Astrocyte (in vitro differentiated cells and primary cell): Measurements from ENCODE around the gene GLT8D2. TPM values are rescaled to one million over a fixed set of nuclear protein-coding genes. Genes with fewer than 3 reads are reported as not detected.

Experiments used
- DNase-seq: peaks from one replicate; pipeline ENCODE4 v3.0.0-alpha.2; 2010; ENCODE audit warnings: low read depth
- FAIRE-seq: peaks from 2 replicates; lab custom pipeline; 2011; peaks lifted over from hg19 to GRCh38; lab: Jason Lieb, UNC
- H2AFZ ChIP-seq: 2 replicates; pipeline ENCODE4 v1.6.0; 2012; ENCODE audit warnings: low read depth, low read length, inconsistent platforms
- H3K27ac ChIP-seq: 2 replicates; pipeline ENCODE4 v1.5.1; 2011; ENCODE audit warnings: low read depth, low read length, inconsistent platforms
- H3K27me3 ChIP-seq: 2 replicates; pipeline ENCODE4 v1.6.0; 2011; ENCODE audit warnings: low read length, inconsistent platforms; ENCODE audit not compliant: insufficient read depth
- H3K36me3 ChIP-seq: 2 replicates; pipeline ENCODE4 v1.5.1; 2011; ENCODE audit warnings: low read length, inconsistent platforms; ENCODE audit not compliant: insufficient read depth
- H3K4me1 ChIP-seq: 2 replicates; pipeline ENCODE4 v1.5.1; 2011; ENCODE audit warnings: low read length, inconsistent platforms; ENCODE audit not compliant: insufficient read depth
- H3K4me2 ChIP-seq: 2 replicates; pipeline ENCODE4 v1.6.0; 2012; ENCODE audit warnings: low read length, inconsistent platforms
- H3K4me3 ChIP-seq: 2 replicates; pipeline ENCODE4 v1.5.1; 2011; ENCODE audit warnings: low read depth, mild to moderate bottlenecking, low read length, inconsistent platforms; ENCODE audit not compliant: insufficient read depth
- H3K79me2 ChIP-seq: 2 replicates; pipeline ENCODE4 v1.6.0; 2012; ENCODE audit warnings: mild to moderate bottlenecking, low read length, inconsistent platforms; ENCODE audit not compliant: insufficient read depth
- H3K9ac ChIP-seq: 2 replicates; pipeline ENCODE4 v1.6.0; 2012; ENCODE audit warnings: mild to moderate bottlenecking, low read length, inconsistent platforms
- H3K9me3 ChIP-seq: 2 replicates; pipeline ENCODE4 v1.5.1; 2012; ENCODE audit warnings: low read depth, mild to moderate bottlenecking, low read length, inconsistent platforms; ENCODE audit not compliant: insufficient read depth
- H4K20me1 ChIP-seq: 2 replicates; pipeline ENCODE4 v1.6.0; 2012; ENCODE audit warnings: low read length, inconsistent platforms; ENCODE audit not compliant: insufficient read depth
- H3K27ac Mint-ChIP-seq: one replicate; pipeline ENCODE4 v1.8.0; 2021; ENCODE audit warnings: mild to moderate bottlenecking, mixed read lengths; ENCODE audit not compliant: unreplicated experiment
- H3K27me3 Mint-ChIP-seq: one replicate; pipeline ENCODE4 v1.8.0; 2021; ENCODE audit warnings: low read depth, mixed read lengths; ENCODE audit not compliant: unreplicated experiment
- H3K36me3 Mint-ChIP-seq: one replicate; pipeline ENCODE4 v1.8.0; 2021; ENCODE audit warnings: low read depth, mixed read lengths; ENCODE audit not compliant: unreplicated experiment
- H3K4me1 Mint-ChIP-seq: one replicate; pipeline ENCODE4 v1.8.0; 2021; ENCODE audit warnings: low read depth, mixed read lengths; ENCODE audit not compliant: unreplicated experiment
- H3K4me3 Mint-ChIP-seq: one replicate; pipeline ENCODE4 v1.8.0; 2021; ENCODE audit warnings: mild to moderate bottlenecking, moderate library complexity, mixed read lengths; ENCODE audit not compliant: unreplicated experiment
- H3K9me3 Mint-ChIP-seq: one replicate; pipeline ENCODE4 v1.8.0; 2021; ENCODE audit warnings: mild to moderate bottlenecking, mixed read lengths; ENCODE audit not compliant: unreplicated experiment
- EZH2 ChIP-seq: IDR thresholded peaks from 2 replicates; pipeline ENCODE4 v1.6.1; 2012; ENCODE audit warnings: mild to moderate bottlenecking, low read length, inconsistent platforms; ENCODE audit not compliant: insufficient read depth
- total RNA-seq: library from RNA; stranded (reverse); gene quantifications from 2 replicates; pipeline ENCODE4 v1.2.1, GENCODE V29; 2021
- TF ChIP-seq, protein P1 (sequence below): IDR thresholded peaks from 2 replicates; pipeline ENCODE4 v1.5.1; 2011; ENCODE audit warnings: low read depth, mild to moderate bottlenecking, inconsistent platforms, low read length, moderate library complexity; ENCODE audit not compliant: insufficient read depth

The GLT8D2 gene
- total RNA-seq, 1 donor from 2014 or later: 11.1 TPM

GRCh38 chr12:103978384-103978982, 71.5 kb downstream of the GLT8D2 start:
- FAIRE-seq (no peak), DNase-seq (no peak)
- Mint-ChIP-seq H3K4me3 (no peak overlapping the region), H3K4me1 (no peaks in the 10 kb centered on the region), H3K27ac (peak overlapping the region; percentile 37), H3K9me3 (no peaks in the 10 kb centered on the region), H3K36me3 (peaks cover 9% of the 10 kb centered on the region), H3K27me3 (no peaks in the 10 kb centered on the region)
- no peaks in the 10 kb centered on the region for H3K27me3 ChIP-seq
- no peaks in the 10 kb centered on the region for H3K9me3 ChIP-seq
- no peak overlapping the region for H3K4me2 ChIP-seq
- H3K4me1 ChIP-seq: no peaks in the 10 kb centered on the region
- H3K9ac ChIP-seq: no peak overlapping the region
- peaks cover 57% of the 10 kb centered on the region for H4K20me1 ChIP-seq
- H3K36me3 ChIP-seq: peaks cover 40% of the 10 kb centered on the region
- peaks cover 67% of the 10 kb centered on the region for H3K79me2 ChIP-seq
- no peak overlapping the region for H3K4me3 ChIP-seq
- no peak overlapping the region for H3K27ac ChIP-seq
- no peak overlapping the region for H2AFZ ChIP-seq
- TF ChIP-seq EZH2: no peak
- TF ChIP-seq, protein P1, sequence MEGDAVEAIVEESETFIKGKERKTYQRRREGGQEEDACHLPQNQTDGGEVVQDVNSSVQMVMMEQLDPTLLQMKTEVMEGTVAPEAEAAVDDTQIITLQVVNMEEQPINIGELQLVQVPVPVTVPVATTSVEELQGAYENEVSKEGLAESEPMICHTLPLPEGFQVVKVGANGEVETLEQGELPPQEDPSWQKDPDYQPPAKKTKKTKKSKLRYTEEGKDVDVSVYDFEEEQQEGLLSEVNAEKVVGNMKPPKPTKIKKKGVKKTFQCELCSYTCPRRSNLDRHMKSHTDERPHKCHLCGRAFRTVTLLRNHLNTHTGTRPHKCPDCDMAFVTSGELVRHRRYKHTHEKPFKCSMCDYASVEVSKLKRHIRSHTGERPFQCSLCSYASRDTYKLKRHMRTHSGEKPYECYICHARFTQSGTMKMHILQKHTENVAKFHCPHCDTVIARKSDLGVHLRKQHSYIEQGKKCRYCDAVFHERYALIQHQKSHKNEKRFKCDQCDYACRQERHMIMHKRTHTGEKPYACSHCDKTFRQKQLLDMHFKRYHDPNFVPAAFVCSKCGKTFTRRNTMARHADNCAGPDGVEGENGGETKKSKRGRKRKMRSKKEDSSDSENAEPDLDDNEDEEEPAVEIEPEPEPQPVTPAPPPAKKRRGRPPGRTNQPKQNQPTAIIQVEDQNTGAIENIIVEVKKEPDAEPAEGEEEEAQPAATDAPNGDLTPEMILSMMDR: no peak

GRCh38 chr12:103975368-103975767, 74.6 kb downstream of the GLT8D2 start:
- no peaks in the 10 kb centered on the region for H3K27me3 Mint-ChIP-seq
- H3K36me3 Mint-ChIP-seq: peaks cover 9% of the 10 kb centered on the region
- Histone ChIP-seq H3K27me3 (no peaks in the 10 kb centered on the region), H3K4me1 (no peaks in the 10 kb centered on the region), H3K36me3 (peaks cover 20% of the 10 kb centered on the region), H4K20me1 (peaks cover 86% of the 10 kb centered on the region), H2AFZ (no peak overlapping the region), H3K79me2 (peaks cover 90% of the 10 kb centered on the region), H3K27ac (no peak overlapping the region), H3K9me3 (no peaks in the 10 kb centered on the region), H3K4me2 (no peak overlapping the region), H3K4me3 (no peak overlapping the region), H3K9ac (no peak overlapping the region)
- TF ChIP-seq, protein P1: no peak
- no peak for TF ChIP-seq EZH2
- DNase-seq (no peak), FAIRE-seq (no peak)
- H3K4me3 Mint-ChIP-seq: no peak overlapping the region
- H3K27ac Mint-ChIP-seq: no peak overlapping the region
- no peaks in the 10 kb centered on the region for H3K9me3 Mint-ChIP-seq
- H3K4me1 Mint-ChIP-seq: no peaks in the 10 kb centered on the region

- no peak overlapping the region for H2AFZ ChIP-seq
- Mint-ChIP-seq H3K27me3 (no peaks in the 10 kb centered on the region), H3K4me3 (no peak overlapping the region), H3K4me1 (peaks cover 5% of the 10 kb centered on the region), H3K9me3 (no peaks in the 10 kb centered on the region), H3K36me3 (peaks cover 9% of the 10 kb centered on the region), H3K27ac (peak overlapping the region; percentile 66)
- H3K79me2 ChIP-seq: peaks cover 98% of the 10 kb centered on the region
- TF ChIP-seq EZH2: no peak
- TF ChIP-seq, protein P1: no peak
- no peak for DNase-seq
- no peak overlapping the region for H3K4me3 ChIP-seq
- no peak overlapping the region for H3K4me2 ChIP-seq
- peaks cover 13% of the 10 kb centered on the region for H3K36me3 ChIP-seq
- no peak overlapping the region for H3K27ac ChIP-seq
- no peaks in the 10 kb centered on the region for H3K9me3 ChIP-seq
- H3K9ac ChIP-seq: no peak overlapping the region
- H3K4me1 ChIP-seq: peaks cover 10% of the 10 kb centered on the region
- FAIRE-seq: no peak
- no peaks in the 10 kb centered on the region for H3K27me3 ChIP-seq
- H4K20me1 ChIP-seq: peaks cover 93% of the 10 kb centered on the region
Measured at GRCh38 chr12:103973909-103974308, 76.1 kb downstream of the GLT8D2 start.
